Islet precursor cell (in vitro differentiated cells): ENCODE measurements around the gene SCAP.
A peak's percentile ranks its signal among the peaks of the same experiment; 100 is the strongest.
"Not testable (repeated sequence)": the region's sequence is repeated elsewhere in the genome, so short reads cannot be mapped to it uniquely, and the experiment has no call there.

Source experiments
- DNase-seq: peaks from one replicate; pipeline ENCODE4 v3.0.0-alpha.2; 2018

The SCAP gene

GRCh38 chr3:47480267-47480666, 4.5 kb upstream of the SCAP start:
- not testable (repeated sequence) for DNase-seq

GRCh38 chr3:47479826-47480160, 4.1 kb upstream of the SCAP start:
- no peak for DNase-seq

GRCh38 chr3:47478022-47478421, 2.3 kb upstream of the SCAP start:
- DNase-seq = no peak

GRCh38 chr3:47476644-47477199, 981 bp upstream of the SCAP start:
- DNase-seq = no peak

- DNase-seq = no peak
Observed at GRCh38 chr3:47476330-47476626, 537 bp upstream of the SCAP start.

- peak; percentile 56 for DNase-seq
Observed at GRCh38 chr3:47475029-47475569, 642 bp downstream of the SCAP start.

- DNase-seq = peak; percentile 45
Observed at GRCh38 chr3:47473391-47473790, 2.4 kb downstream of the SCAP start.

- DNase-seq = no peak
Observed at GRCh38 chr3:47469616-47470015, 6.1 kb downstream of the SCAP start.

GRCh38 chr3:47468315-47468714, 7.4 kb downstream of the SCAP start:
- not testable (repeated sequence) for DNase-seq

- no peak for DNase-seq
Observed at GRCh38 chr3:47464588-47464987, 11.2 kb downstream of the SCAP start.

GRCh38 chr3:47459534-47460085, 16.1 kb downstream of the SCAP start:
- DNase-seq = not testable (repeated sequence)

GRCh38 chr3:47456984-47457383, 18.8 kb downstream of the SCAP start:
- peak; percentile 1 for DNase-seq

- DNase-seq = peak; percentile 7
Observed at GRCh38 chr3:47455806-47456452, 19.8 kb downstream of the SCAP start.

- DNase-seq = peak; percentile 23
Observed at GRCh38 chr3:47452453-47453215, 23.1 kb downstream of the SCAP start.

- peak; percentile 28 for DNase-seq
Observed at GRCh38 chr3:47444103-47444502, 31.6 kb downstream of the SCAP start.

GRCh38 chr3:47443611-47443995, 32.1 kb downstream of the SCAP start:
- peak; percentile 57 for DNase-seq

GRCh38 chr3:47441796-47442551, 33.8 kb downstream of the SCAP start:
- peak; percentile 40 for DNase-seq

- peak; percentile 43 for DNase-seq
Observed at GRCh38 chr3:47440131-47440530, 35.6 kb downstream of the SCAP start.

GRCh38 chr3:47436180-47436579, 39.6 kb downstream of the SCAP start:
- DNase-seq = peak; percentile 19

- peak; percentile 25 for DNase-seq
Observed at GRCh38 chr3:47434849-47435248, 40.9 kb downstream of the SCAP start.

GRCh38 chr3:47433796-47434195, 41.9 kb downstream of the SCAP start:
- DNase-seq = peak; percentile 40

- peak; percentile 22 for DNase-seq
Observed at GRCh38 chr3:47432673-47433072, 43.1 kb downstream of the SCAP start.

- peak; percentile 6 for DNase-seq
Observed at GRCh38 chr3:47431225-47431624, 44.5 kb downstream of the SCAP start.
